Thyroid gland (tissue), 4 donors: ENCODE data around the gene ETV3L. TPM values are rescaled to one million over a fixed set of nuclear protein-coding genes. Genes with fewer than 3 reads are reported as not detected.

ENCODE experiments used
- DNase-seq, 2 donors: peaks; one replicate each; pipeline ENCODE4 v3.0.0-alpha.2; 2019
- H3K27ac ChIP-seq, 3 donors: fragments of 200-600 bp; sonication (generic); 1 replicate in 2 of 3; 2 replicates in 1 of 3; pipeline ENCODE4 v1.5.1; 2016 to 2019; ENCODE audit warnings: mild to moderate bottlenecking in 1 of 3, moderate library complexity in 1 of 3
- H3K27me3 ChIP-seq: fragments of 200-600 bp; sonication (generic); one replicate; pipeline ENCODE4 v1.5.1; 2019
- H3K36me3 ChIP-seq, 2 donors: fragments of 200-600 bp; sonication (generic); one replicate each; pipeline ENCODE4 v1.5.1; 2016 to 2019
- H3K4me1 ChIP-seq, 2 donors: fragments of 200-600 bp; sonication (generic); one replicate each; pipeline ENCODE4 v1.5.1; 2017 to 2019
- H3K4me3 ChIP-seq, 3 donors: fragments of 200-600 bp; sonication (generic); replicated peaks in 1 of 3; 1 replicate in 2 of 3; 2 replicates in 1 of 3; pipeline ENCODE4 v1.5.1; 2016; ENCODE audit warnings: mild to moderate bottlenecking in 1 of 3
- H3K9me3 ChIP-seq: fragments of 200-600 bp; sonication (generic); one replicate; pipeline ENCODE4 v1.5.1; 2017
- CTCF ChIP-seq, 6 experiments: fragments of 200-600 bp in 3 of 6; fragments of 450-650 bp in 3 of 6; sonication (generic) in 3 of 6; IDR thresholded peaks; one replicate each; pipeline ENCODE4 v1.5.1; 2016 to 2019; ENCODE audit warnings: antibody characterized with exemption in 6 of 6, mild to moderate bottlenecking in 2 of 6, inconsistent platforms in 1 of 6, moderate library complexity in 1 of 6
- POLR2A ChIP-seq, 2 donors: fragments of 450-650 bp; IDR thresholded peaks; one replicate each; pipeline ENCODE4 v1.6.1; 2017; ENCODE audit warnings: antibody characterized with exemption in 2 of 2, mild to moderate bottlenecking in 2 of 2, moderate library complexity in 1 of 2
- WGBS, 2 donors: methylation state at CpG; one replicate each; pipeline ENCODE4 v1.1.5; 2017; 5-methylcytosine and 5-hydroxymethylcytosine counted together
- intact Hi-C: fragments of 100-400 bp; cut with DNase I; formaldehyde crosslinking; loops from one replicate; pipeline ENCODE4 v1.15.1; 2023
- total RNA-seq, 4 donors: library from RNA; depleted of rRNA; stranded (reverse); fragments of >200 nt; gene quantifications; one replicate each; pipeline ENCODE4 v1.2.3, GENCODE V29; 2016

ETV3L gene
- total RNA-seq, 4 donors from 2014 or later: not detected

GRCh38 chr1:157144509-157144908, 44.9 kb upstream of the ETV3L start:
- Histone ChIP-seq H3K36me3 (no peaks in the 10 kb centered on the region), H3K27me3 (no peaks in the 10 kb centered on the region), H3K4me1 (peaks cover 0 to 8% of the 10 kb centered on the region in 2 donors), H3K4me3 (no peak overlapping the region), H3K27ac (no peak overlapping the region), H3K9me3 (no peaks in the 10 kb centered on the region)
- no peak for TF ChIP-seq CTCF (IDR thresholded peaks at IDR 0.05)
- no peak for TF ChIP-seq POLR2A (IDR thresholded peaks at IDR 0.05)
- WGBS, 2 donors: 77 to 92% methylated on average over 1 of the region's 1 CpG
- DNase-seq: no peak
- intact Hi-C loops: no loop called here

GRCh38 chr1:157142765-157143423, 43.3 kb upstream of the ETV3L start:
- Histone ChIP-seq H3K4me1 (peaks cover 0 to 7% of the 10 kb centered on the region in 2 donors), H3K27ac (no peak overlapping the region), H3K9me3 (no peaks in the 10 kb centered on the region), H3K4me3 (no peak overlapping the region), H3K27me3 (no peaks in the 10 kb centered on the region), H3K36me3 (no peaks in the 10 kb centered on the region)
- 92 to 95% methylated on average over 3 of the region's 3 CpGs for WGBS, 2 donors
- TF ChIP-seq CTCF (IDR thresholded peaks at IDR 0.05) (no peak), POLR2A (IDR thresholded peaks at IDR 0.05) (no peak)
- DNase-seq: no peak
- intact Hi-C loops: no loop called here

GRCh38 chr1:157142201-157142600, 42.6 kb upstream of the ETV3L start:
- WGBS, 2 donors: 42 to 61% methylated on average over 2 of the region's 2 CpGs
- H3K4me1 ChIP-seq: peaks cover under 1 to 7% of the 10 kb centered on the region in 2 donors
- no peak for DNase-seq
- no peak overlapping the region for H3K27ac ChIP-seq
- intact Hi-C loops: no loop called here
- no peaks in the 10 kb centered on the region for H3K36me3 ChIP-seq
- TF ChIP-seq POLR2A (IDR thresholded peaks at IDR 0.05) (no peak), CTCF (IDR thresholded peaks at IDR 0.05) (no peak)
- no peak overlapping the region for H3K4me3 ChIP-seq
- H3K27me3 ChIP-seq: no peaks in the 10 kb centered on the region
- H3K9me3 ChIP-seq: no peaks in the 10 kb centered on the region

- WGBS, 2 donors: 82 to 85% methylated on average over 4 of the region's 4 CpGs
- H3K27me3 ChIP-seq: no peaks in the 10 kb centered on the region
- no peaks in the 10 kb centered on the region for H3K9me3 ChIP-seq
- no peak for DNase-seq
- H3K27ac ChIP-seq: no peak overlapping the region
- H3K4me3 ChIP-seq: no peak overlapping the region
- no peaks in the 10 kb centered on the region for H3K36me3 ChIP-seq
- intact Hi-C loops: no loop called here
- TF ChIP-seq POLR2A (IDR thresholded peaks at IDR 0.05): no peak
- no peak for TF ChIP-seq CTCF (IDR thresholded peaks at IDR 0.05)
- H3K4me1 ChIP-seq: peaks cover 9 to 16% of the 10 kb centered on the region in 2 donors
Measured at GRCh38 chr1:157141212-157141855, 41.7 kb upstream of the ETV3L start.

- intact Hi-C loops: no loop called here
- no peak for DNase-seq
- H3K36me3 ChIP-seq: peaks cover 8 to 9% of the 10 kb centered on the region in 2 donors
- H3K4me1 ChIP-seq: peaks cover 16 to 21% of the 10 kb centered on the region in 2 donors
- no peak overlapping the region for H3K4me3 ChIP-seq
- no peak for TF ChIP-seq POLR2A (IDR thresholded peaks at IDR 0.05)
- TF ChIP-seq CTCF (IDR thresholded peaks at IDR 0.05): no peak
- no peaks in the 10 kb centered on the region for H3K27me3 ChIP-seq
- no peaks in the 10 kb centered on the region for H3K9me3 ChIP-seq
- H3K27ac ChIP-seq: no peak overlapping the region
- WGBS, 2 donors: 74 to 79% methylated on average over 2 of the region's 2 CpGs
Measured at GRCh38 chr1:157140063-157140588, 40.5 kb upstream of the ETV3L start.
